DMS114 treated with DMSO at 0.1 percent for 48 hours (cell line): Measurements from ENCODE around the gene MORF4L2.

Experiments
- DNase-seq: peaks from one replicate; lab custom pipeline; 2025; ENCODE audit not compliant: unreplicated experiment; lab: John Stamatoyannopoulos, UW

Gene MORF4L2

GRCh38 chrX:103686199-103687072, at the start of gene MORF4L2:
MORF4L2 (minus strand) TSS chrX:103686699; CDS start chrX:103677027, 9,672 bp downstream.
- peak; percentile 97 for DNase-seq

GRCh38 chrX:103734125-103734760, 47.7 kb upstream of the MORF4L2 start:
- no peak for DNase-seq

- no peak for DNase-seq
Observed at GRCh38 chrX:103733017-103733416, 46.5 kb upstream of the MORF4L2 start.

- no peak for DNase-seq
Observed at GRCh38 chrX:103730796-103731493, 44.4 kb upstream of the MORF4L2 start.

GRCh38 chrX:103730147-103730795, 43.8 kb upstream of the MORF4L2 start:
- DNase-seq: no peak

GRCh38 chrX:103729015-103729414, 42.5 kb upstream of the MORF4L2 start:
- no peak for DNase-seq

- DNase-seq: no peak
Observed at GRCh38 chrX:103727115-103727514, 40.6 kb upstream of the MORF4L2 start.

GRCh38 chrX:103726477-103726876, 40.0 kb upstream of the MORF4L2 start:
- DNase-seq: no peak

- no peak for DNase-seq
Observed at GRCh38 chrX:103722505-103722904, 36.0 kb upstream of the MORF4L2 start.

- DNase-seq: no peak
Observed at GRCh38 chrX:103718120-103718519, 31.6 kb upstream of the MORF4L2 start.

GRCh38 chrX:103716962-103717361, 30.5 kb upstream of the MORF4L2 start:
- no peak for DNase-seq

- DNase-seq: no peak
Observed at GRCh38 chrX:103710609-103711008, 24.1 kb upstream of the MORF4L2 start, which contains the start of gene TMEM31. TMEM31 (plus strand) TSS chrX:103710909; CDS start chrX:103712259, 1,350 bp downstream.

GRCh38 chrX:103704863-103705262, 18.4 kb upstream of the MORF4L2 start:
- DNase-seq: no peak

- no peak for DNase-seq
Observed at GRCh38 chrX:103699243-103699642, 12.7 kb upstream of the MORF4L2 start.

GRCh38 chrX:103697687-103698086, 11.2 kb upstream of the MORF4L2 start:
- DNase-seq: no peak

GRCh38 chrX:103691059-103691458, 4.6 kb upstream of the MORF4L2 start:
- DNase-seq: no peak

GRCh38 chrX:103688946-103689345, 2.4 kb upstream of the MORF4L2 start:
- DNase-seq: peak; percentile 52

- peak; percentile 80 for DNase-seq
Observed at GRCh38 chrX:103687696-103688201, 1.2 kb upstream of the MORF4L2 start.

GRCh38 chrX:103687073-103687695, 685 bp upstream of the MORF4L2 start:
- peak; percentile 80 for DNase-seq

GRCh38 chrX:103685396-103685795, 1.1 kb downstream of the MORF4L2 start:
- no peak for DNase-seq
